Bronchial epithelial cell (primary cell): ENCODE results near the gene PPP4R1. TPM values are rescaled to one million over a fixed set of nuclear protein-coding genes. Genes with fewer than 3 reads are reported as not detected.

ENCODE experiments used
- DNase-seq: peaks from one replicate; pipeline ENCODE4 v3.0.0-alpha.2; 2010; ENCODE audit warnings: low read depth
- FAIRE-seq: peaks from 2 replicates; lab custom pipeline; 2011; peaks lifted over from hg19 to GRCh38; lab: Jason Lieb, UNC
- H3K27me3 ChIP-seq: 2 replicates; pipeline ENCODE4 v1.5.1; 2011; ENCODE audit warnings: low read length; ENCODE audit not compliant: control insufficient read depth, insufficient read depth
- H3K36me3 ChIP-seq: 2 replicates; pipeline ENCODE4 v1.5.1; 2011; ENCODE audit warnings: low read length; ENCODE audit not compliant: control insufficient read depth, insufficient read depth
- H3K4me3 ChIP-seq: 2 replicates; pipeline ENCODE4 v1.5.1; 2011; ENCODE audit warnings: mild to moderate bottlenecking, low read depth, low read length, control low read depth
- CTCF ChIP-seq: IDR thresholded peaks from 2 replicates; pipeline ENCODE4 v1.5.1; 2011; ENCODE audit warnings: mild to moderate bottlenecking, moderate library complexity, low read length, control low read depth, inconsistent platforms; ENCODE audit not compliant: insufficient read depth, severe bottlenecking
- total RNA-seq: library from RNA; depleted of rRNA; stranded (reverse); fragments of >200 nt; gene quantifications from 2 replicates; pipeline ENCODE4 v1.2.1, GENCODE V29; 2014

Gene PPP4R1
- total RNA-seq, 1 donor from 2014 or later, result 187 TPM

DNA sequence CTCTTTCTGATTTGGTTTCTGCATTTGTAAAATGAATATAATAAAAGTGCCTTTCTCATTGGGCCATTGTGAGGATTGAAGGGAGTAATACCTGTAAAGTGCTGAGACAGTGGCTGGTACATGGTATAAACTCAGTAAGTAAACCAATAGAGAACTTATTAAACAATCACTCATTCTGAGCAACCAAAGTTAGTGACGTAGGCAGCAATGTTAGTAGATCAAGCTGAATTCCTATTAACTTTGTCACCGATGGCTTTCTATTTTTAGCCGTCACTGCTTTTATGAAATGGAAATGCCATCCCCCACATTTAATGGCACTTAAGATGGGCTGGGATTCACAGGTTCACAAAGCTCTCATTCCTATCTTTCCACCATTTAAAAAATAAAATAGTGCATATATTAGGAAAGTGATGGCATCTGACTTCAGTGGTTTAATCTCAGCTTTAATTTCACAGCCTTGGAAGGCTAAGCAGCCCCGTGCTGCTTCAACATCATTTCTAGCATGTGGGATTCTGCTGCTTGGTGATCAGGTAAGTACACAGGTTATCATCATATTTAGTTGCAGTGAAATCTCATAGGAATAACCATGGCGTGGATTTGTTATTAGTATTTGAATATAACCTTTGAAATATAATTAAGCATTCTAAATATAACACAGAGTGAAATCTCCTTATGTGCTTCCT lies 17.6 kb upstream of the PPP4R1 start:
- H3K36me3 ChIP-seq, result no peaks in the 10 kb centered on the region
- FAIRE-seq, result no peak
- no peaks in the 10 kb centered on the region for H3K27me3 ChIP-seq
- H3K4me3 ChIP-seq, result no peak overlapping the region
- no peak for TF ChIP-seq CTCF
- DNase-seq, result peak; percentile 93

DNA sequence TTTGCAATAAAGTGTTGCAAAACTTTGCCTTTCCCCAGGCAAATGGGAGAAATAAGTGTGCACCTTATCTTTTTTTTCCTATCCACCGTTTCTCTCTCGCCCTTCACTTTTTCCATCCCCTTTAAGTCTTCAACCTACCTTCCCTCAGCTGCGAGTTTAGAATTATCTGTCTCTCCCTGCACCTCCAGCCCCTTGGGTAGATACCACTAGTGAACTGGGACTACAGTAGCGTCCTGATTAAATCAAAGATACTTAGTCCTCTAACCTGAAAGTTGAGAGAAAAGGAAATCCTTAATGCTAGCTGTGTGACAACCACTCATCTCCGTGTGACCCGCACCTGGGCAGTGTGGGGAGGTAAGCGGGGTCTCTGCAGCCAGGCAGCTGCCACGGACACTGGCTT lies 16.1 kb upstream of the PPP4R1 start:
- H3K4me3 ChIP-seq, result no peak overlapping the region
- no peaks in the 10 kb centered on the region for H3K27me3 ChIP-seq
- no peak for TF ChIP-seq CTCF
- H3K36me3 ChIP-seq, result no peaks in the 10 kb centered on the region
- FAIRE-seq, result no peak
- DNase-seq, result no peak

DNA sequence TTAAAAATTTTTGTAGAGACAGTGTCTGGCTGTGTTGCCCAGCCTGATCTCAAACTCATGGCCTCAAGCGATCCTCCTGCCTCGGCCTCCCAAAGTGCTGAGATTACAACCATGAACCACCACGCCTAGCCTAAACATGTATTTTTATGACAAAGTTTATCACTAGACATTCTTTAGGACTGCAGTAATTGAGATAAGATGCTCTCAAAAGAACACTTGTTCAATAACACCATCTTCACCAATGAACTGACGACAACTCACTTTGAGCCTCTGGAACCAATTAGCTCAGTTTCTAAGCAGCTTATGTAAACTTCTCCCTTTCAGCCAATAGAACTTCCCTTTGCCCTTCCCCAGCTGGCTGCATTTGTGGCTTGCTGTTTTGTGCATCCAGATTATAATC lies 15.3 kb upstream of the PPP4R1 start:
- Histone ChIP-seq H3K27me3 (no peaks in the 10 kb centered on the region), H3K4me3 (no peak overlapping the region), H3K36me3 (no peaks in the 10 kb centered on the region)
- FAIRE-seq (no peak), DNase-seq (no peak)
- TF ChIP-seq CTCF, result no peak

GRCh38 chr18:9628984-9629383 lies 14.6 kb upstream of the PPP4R1 start:
- DNase-seq (no peak), FAIRE-seq (no peak)
- Histone ChIP-seq H3K27me3 (no peaks in the 10 kb centered on the region), H3K36me3 (no peaks in the 10 kb centered on the region), H3K4me3 (no peak overlapping the region)
- TF ChIP-seq CTCF, result no peak

DNA sequence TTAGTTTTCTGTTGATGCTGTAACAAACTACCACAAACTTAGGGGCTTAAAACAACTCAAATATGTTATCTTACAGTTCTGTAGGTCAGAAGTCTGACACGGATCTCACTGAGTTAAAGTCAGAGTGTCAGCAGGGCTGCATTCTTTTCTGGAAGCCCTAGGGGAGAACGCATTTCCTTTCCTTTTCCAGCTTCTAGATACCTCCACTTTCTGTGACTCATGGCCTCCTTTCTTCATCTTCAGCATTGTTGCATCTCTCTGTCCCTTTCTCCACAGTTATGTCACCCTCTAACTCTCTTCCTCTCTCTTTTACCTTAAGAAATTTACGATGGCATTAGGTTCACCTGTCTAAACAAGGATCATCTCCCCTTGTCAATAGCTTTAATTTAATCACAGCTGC lies 13.3 kb upstream of the PPP4R1 start:
- no peak for FAIRE-seq
- TF ChIP-seq CTCF, result no peak
- DNase-seq, result peak; percentile 81
- H3K27me3 ChIP-seq, result no peaks in the 10 kb centered on the region
- H3K4me3 ChIP-seq, result no peak overlapping the region
- no peaks in the 10 kb centered on the region for H3K36me3 ChIP-seq

GRCh38 chr18:9619990-9620389 lies 5.6 kb upstream of the PPP4R1 start:
- H3K27me3 ChIP-seq, result no peaks in the 10 kb centered on the region
- H3K36me3 ChIP-seq, result no peaks in the 10 kb centered on the region
- FAIRE-seq, result no peak
- no peak for TF ChIP-seq CTCF
- DNase-seq, result no peak
- no peak overlapping the region for H3K4me3 ChIP-seq
